Mesendoderm (in vitro differentiated cells): ENCODE measurements around the gene KDSR.

Experiments used
- DNase-seq: peaks from one replicate; pipeline ENCODE4 v3.0.0; 2013
- H2AK5ac ChIP-seq: 2 replicates; pipeline ENCODE4 v1.6.1; 2013; ENCODE audit warnings: low read length, inconsistent platforms
- H2BK120ac ChIP-seq: 2 replicates; pipeline ENCODE4 v1.6.1; 2013; ENCODE audit warnings: low read depth, mild to moderate bottlenecking, low read length, moderate library complexity, mixed read lengths
- H2BK15ac ChIP-seq: replicated peaks from 2 replicates; pipeline ENCODE4 v1.6.1; 2013; ENCODE audit warnings: low read depth, mild to moderate bottlenecking, moderate library complexity
- H2BK5ac ChIP-seq: 2 replicates; pipeline ENCODE4 v1.6.1; 2013; ENCODE audit warnings: low read length, inconsistent platforms
- H3K18ac ChIP-seq: 2 replicates; pipeline ENCODE4 v1.6.1; 2013; ENCODE audit warnings: mild to moderate bottlenecking, low read length, mixed read lengths
- H3K23ac ChIP-seq: one replicate; pipeline ENCODE4 v1.6.1; 2013; ENCODE audit warnings: low read length
- H3K27ac ChIP-seq: 2 replicates; pipeline ENCODE4 v1.5.1; 2013; ENCODE audit warnings: low read depth, mild to moderate bottlenecking, inconsistent platforms, low read length, moderate library complexity
- H3K27me3 ChIP-seq: 2 replicates; pipeline ENCODE4 v1.6.1; 2013; ENCODE audit warnings: low read length, control low read depth, mild to moderate bottlenecking, inconsistent platforms; ENCODE audit not compliant: insufficient read depth, poor library complexity
- H3K36me3 ChIP-seq: 2 replicates; pipeline ENCODE4 v1.6.1; 2013; ENCODE audit warnings: low read length, inconsistent platforms; ENCODE audit not compliant: control insufficient read depth, insufficient read depth
- H3K4ac ChIP-seq: one replicate; pipeline ENCODE4 v1.6.1; 2013; ENCODE audit warnings: low read depth, mild to moderate bottlenecking, low read length, moderate library complexity
- H3K4me1 ChIP-seq: 2 replicates; pipeline ENCODE4 v1.6.1; 2013; ENCODE audit warnings: low read depth, low read length, inconsistent platforms; ENCODE audit not compliant: control insufficient read depth
- H3K4me2 ChIP-seq: 2 replicates; pipeline ENCODE4 v1.6.1; 2013; ENCODE audit warnings: low read length
- H3K4me3 ChIP-seq: 2 replicates; pipeline ENCODE4 v1.5.1; 2013; ENCODE audit warnings: mild to moderate bottlenecking, low read length
- H3K56ac ChIP-seq: one replicate; pipeline ENCODE4 v1.6.1; 2013; ENCODE audit warnings: low read length
- H3K79me1 ChIP-seq: 2 replicates; pipeline ENCODE4 v1.6.1; 2013; ENCODE audit warnings: low read length, inconsistent platforms
- H3K79me2 ChIP-seq: 2 replicates; pipeline ENCODE4 v1.6.1; 2013; ENCODE audit warnings: mild to moderate bottlenecking, low read length; ENCODE audit not compliant: control insufficient read depth, insufficient read depth
- H3K9ac ChIP-seq: 2 replicates; pipeline ENCODE4 v1.6.1; 2013; ENCODE audit warnings: low read length, inconsistent platforms
- H4K5ac ChIP-seq: one replicate; pipeline ENCODE4 v1.6.1; 2013; ENCODE audit warnings: low read length
- H4K8ac ChIP-seq: one replicate; pipeline ENCODE4 v1.6.1; 2013; ENCODE audit warnings: low read depth, mild to moderate bottlenecking, control low read depth, low read length, moderate library complexity
- WGBS: extraction: QIAGEN DNeasy Blood & Tissue Kit; methylation state at CpG from one replicate; pipeline ENCODE4 v1.1.7; 2013; ENCODE audit warnings: low lambda C conversion rate, missing lambda C conversion rate; ENCODE audit not compliant: insufficient coverage; ENCODE audit errors: extremely low coverage; 5-methylcytosine and 5-hydroxymethylcytosine counted together

The KDSR gene

GRCh38 chr18:63336366-63337099 lies 30.5 kb downstream of the KDSR start:
- no CpG with 5 or more reads among the region's 8 CpGs for WGBS

GRCh38 chr18:63331105-63331504 lies 35.9 kb downstream of the KDSR start:
- H3K79me1 ChIP-seq = no peaks in the 10 kb centered on the region
- H3K36me3 ChIP-seq = peaks cover 1% of the 10 kb centered on the region
- DNase-seq = no peak
- H3K18ac ChIP-seq = no peak overlapping the region
- no peak overlapping the region for H4K5ac ChIP-seq
- no peak overlapping the region for H2AK5ac ChIP-seq
- no peak overlapping the region for H3K4me2 ChIP-seq
- no peak overlapping the region for H4K8ac ChIP-seq
- H3K27me3 ChIP-seq = no peaks in the 10 kb centered on the region
- H2BK5ac ChIP-seq = no peak overlapping the region
- no CpG with 5 or more reads among the region's 4 CpGs for WGBS
- H3K23ac ChIP-seq = no peak overlapping the region
- H2BK15ac ChIP-seq = no peak overlapping the region
- no peaks in the 10 kb centered on the region for H3K4me1 ChIP-seq
- H3K4ac ChIP-seq = no peak overlapping the region
- no peak overlapping the region for H3K9ac ChIP-seq
- H3K4me3 ChIP-seq = no peak overlapping the region
- H3K27ac ChIP-seq = no peak overlapping the region
- H2BK120ac ChIP-seq = no peak overlapping the region
- no peak overlapping the region for H3K56ac ChIP-seq
- H3K79me2 ChIP-seq = no peaks in the 10 kb centered on the region

More at GRCh38 chr18:63336366-63337099, 30.5 kb downstream of the KDSR start:
- H3K79me2 ChIP-seq = no peaks in the 10 kb centered on the region
- H2AK5ac ChIP-seq = no peak overlapping the region
- peaks cover 3% of the 10 kb centered on the region for H3K36me3 ChIP-seq
- no peaks in the 10 kb centered on the region for H3K79me1 ChIP-seq
- H3K4me1 ChIP-seq = no peaks in the 10 kb centered on the region
- H3K9ac ChIP-seq = no peak overlapping the region
- H3K23ac ChIP-seq = no peak overlapping the region
- no peak overlapping the region for H4K5ac ChIP-seq
- no peak overlapping the region for H2BK120ac ChIP-seq
- H2BK5ac ChIP-seq = no peak overlapping the region
- H4K8ac ChIP-seq = no peak overlapping the region
- DNase-seq = no peak
- no peak overlapping the region for H3K4me3 ChIP-seq
- H3K27ac ChIP-seq = no peak overlapping the region
- no peaks in the 10 kb centered on the region for H3K27me3 ChIP-seq
- H3K4ac ChIP-seq = no peak overlapping the region
- no peak overlapping the region for H3K4me2 ChIP-seq
- no peak overlapping the region for H2BK15ac ChIP-seq
- no peak overlapping the region for H3K18ac ChIP-seq
- no peak overlapping the region for H3K56ac ChIP-seq

- Histone ChIP-seq H3K4ac (no peak overlapping the region), H3K23ac (no peak overlapping the region), H3K9ac (no peak overlapping the region), H3K56ac (no peak overlapping the region), H3K4me3 (no peak overlapping the region), H4K5ac (no peak overlapping the region), H3K18ac (no peak overlapping the region), H2BK5ac (no peak overlapping the region), H3K27ac (no peak overlapping the region), H3K79me1 (no peaks in the 10 kb centered on the region), H3K79me2 (no peaks in the 10 kb centered on the region), H3K27me3 (no peaks in the 10 kb centered on the region), H2BK120ac (no peak overlapping the region), H4K8ac (no peak overlapping the region), H3K4me2 (no peak overlapping the region), H3K4me1 (no peaks in the 10 kb centered on the region), H2BK15ac (no peak overlapping the region), H2AK5ac (no peak overlapping the region), H3K36me3 (peaks cover 1% of the 10 kb centered on the region)
- DNase-seq = no peak
- no CpG with 5 or more reads among the region's 7 CpGs for WGBS
Observed at GRCh38 chr18:63329431-63330145, 37.4 kb downstream of the KDSR start.

- Histone ChIP-seq H3K18ac (no peak overlapping the region), H4K5ac (no peak overlapping the region), H3K4ac (no peak overlapping the region), H3K79me1 (no peaks in the 10 kb centered on the region), H3K9ac (no peak overlapping the region), H2BK120ac (no peak overlapping the region), H3K56ac (no peak overlapping the region), H3K79me2 (no peaks in the 10 kb centered on the region), H3K27me3 (no peaks in the 10 kb centered on the region), H2AK5ac (no peak overlapping the region), H3K27ac (no peak overlapping the region), H3K4me1 (peaks cover 3% of the 10 kb centered on the region), H3K23ac (no peak overlapping the region), H3K36me3 (no peaks in the 10 kb centered on the region), H4K8ac (no peak overlapping the region), H3K4me2 (no peak overlapping the region), H2BK15ac (no peak overlapping the region), H3K4me3 (no peak overlapping the region), H2BK5ac (no peak overlapping the region)
- no CpG with 5 or more reads among the region's 5 CpGs for WGBS
- no peak for DNase-seq
Observed at GRCh38 chr18:63326011-63326410, 41.0 kb downstream of the KDSR start.

- Histone ChIP-seq H2BK5ac (no peak overlapping the region), H4K5ac (no peak overlapping the region), H3K4me3 (no peak overlapping the region), H3K9ac (no peak overlapping the region), H3K18ac (no peak overlapping the region), H3K4me2 (no peak overlapping the region), H3K4me1 (peaks cover 3% of the 10 kb centered on the region), H3K27ac (no peak overlapping the region), H3K79me2 (no peaks in the 10 kb centered on the region), H3K4ac (no peak overlapping the region), H2AK5ac (no peak overlapping the region), H2BK120ac (no peak overlapping the region), H3K36me3 (no peaks in the 10 kb centered on the region), H2BK15ac (no peak overlapping the region), H4K8ac (no peak overlapping the region), H3K23ac (no peak overlapping the region), H3K27me3 (no peaks in the 10 kb centered on the region), H3K56ac (no peak overlapping the region), H3K79me1 (no peaks in the 10 kb centered on the region)
- no peak for DNase-seq
- no CpG with 5 or more reads among the region's 11 CpGs for WGBS
Observed at GRCh38 chr18:63325086-63325686, 41.8 kb downstream of the KDSR start.
